UCSD-AML1 (cell line): Measurements from ENCODE around the gene HBA2.
A peak's percentile ranks its signal among the peaks of the same experiment; 100 is the strongest.
"Not testable (repeated sequence)": the region's sequence is repeated elsewhere in the genome, so short reads cannot be mapped to it uniquely, and the experiment has no call there.

Source experiments
- DNase-seq: peaks from one replicate; lab custom pipeline; 2025; ENCODE audit not compliant: unreplicated experiment; lab: John Stamatoyannopoulos, UW

Gene HBA2

DNA sequence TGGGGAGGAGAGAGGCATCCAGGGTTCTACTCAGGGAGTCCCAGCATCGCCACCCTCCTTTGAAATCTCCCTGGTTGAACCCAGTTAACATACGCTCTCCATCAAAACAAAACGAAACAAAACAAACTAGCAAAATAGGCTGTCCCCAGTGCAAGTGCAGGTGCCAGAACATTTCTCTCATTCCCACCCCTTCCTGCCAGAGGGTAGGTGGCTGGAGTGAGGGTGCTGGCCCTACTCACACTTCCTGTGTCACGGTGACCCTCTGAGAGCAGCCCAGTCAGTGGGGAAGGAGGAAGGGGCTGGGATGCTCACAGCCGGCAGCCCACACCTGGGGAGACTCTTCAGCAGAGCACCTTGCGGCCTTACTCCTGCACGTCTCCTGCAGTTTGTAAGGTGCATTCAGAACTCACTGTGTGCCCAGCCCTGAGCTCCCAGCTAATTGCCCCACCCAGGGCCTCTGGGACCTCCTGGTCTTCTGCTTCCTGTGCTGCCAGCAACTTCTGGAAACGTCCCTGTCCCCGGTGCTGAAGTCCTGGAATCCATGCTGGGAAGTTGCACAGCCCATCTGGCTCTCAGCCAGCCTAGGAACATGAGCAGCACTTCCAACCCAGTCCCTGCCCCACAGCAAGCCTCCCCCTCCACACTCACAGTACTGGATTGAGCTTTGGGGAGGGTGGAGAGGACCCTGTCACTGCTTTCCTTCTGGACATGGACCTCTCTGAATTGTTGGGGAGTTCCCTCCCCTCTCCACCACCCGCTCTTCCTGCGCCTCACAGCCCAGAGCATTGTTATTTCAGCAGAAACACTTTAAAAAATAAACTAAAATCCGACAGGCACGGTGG lies 1.5 kb downstream of the HBA2 start:
- not testable (repeated sequence) for DNase-seq

DNA sequence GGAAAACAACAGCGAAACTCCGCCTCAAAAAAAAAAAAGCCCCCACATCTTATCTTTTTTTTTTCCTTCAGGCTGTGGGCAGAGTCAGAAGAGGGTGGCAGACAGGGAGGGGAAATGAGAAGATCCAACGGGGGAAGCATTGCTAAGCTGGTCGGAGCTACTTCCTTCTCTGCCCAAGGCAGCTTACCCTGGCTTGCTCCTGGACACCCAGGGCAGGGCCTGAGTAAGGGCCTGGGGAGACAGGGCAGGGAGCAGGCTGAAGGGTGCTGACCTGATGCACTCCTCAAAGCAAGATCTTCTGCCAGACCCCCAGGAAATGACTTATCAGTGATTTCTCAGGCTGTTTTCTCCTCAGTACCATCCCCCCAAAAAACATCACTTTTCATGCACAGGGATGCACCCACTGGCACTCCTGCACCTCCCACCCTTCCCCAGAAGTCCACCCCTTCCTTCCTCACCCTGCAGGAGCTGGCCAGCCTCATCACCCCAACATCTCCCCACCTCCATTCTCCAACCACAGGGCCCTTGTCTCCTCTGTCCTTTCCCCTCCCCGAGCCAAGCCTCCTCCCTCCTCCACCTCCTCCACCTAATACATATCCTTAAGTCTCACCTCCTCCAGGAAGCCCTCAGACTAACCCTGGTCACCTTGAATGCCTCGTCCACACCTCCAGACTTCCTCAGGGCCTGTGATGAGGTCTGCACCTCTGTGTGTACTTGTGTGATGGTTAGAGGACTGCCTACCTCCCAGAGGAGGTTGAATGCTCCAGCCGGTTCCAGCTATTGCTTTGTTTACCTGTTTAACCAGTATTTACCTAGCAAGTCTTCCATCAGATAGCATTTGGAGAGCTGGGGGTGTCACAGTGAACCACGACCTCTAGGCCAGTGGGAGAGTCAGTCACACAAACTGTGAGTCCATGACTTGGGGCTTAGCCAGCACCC lies 2.6 kb downstream of the HBA2 start:
- DNase-seq, result no peak

- not testable (repeated sequence) for DNase-seq
These were observed 3.3 kb downstream of the HBA2 start for GRCh38 chr16:176006-176405.

GRCh38 chr16:176477-177382 lies 4.1 kb downstream of the HBA2 start, which contains the start of gene HBA1:
HBA1 (plus strand) TSS chr16:176680; CDS start chr16:176717, 37 bp downstream.
- not testable (repeated sequence) for DNase-seq

GRCh38 chr16:177394-177822 lies 4.7 kb downstream of the HBA2 start:
- no peak for DNase-seq

DNA sequence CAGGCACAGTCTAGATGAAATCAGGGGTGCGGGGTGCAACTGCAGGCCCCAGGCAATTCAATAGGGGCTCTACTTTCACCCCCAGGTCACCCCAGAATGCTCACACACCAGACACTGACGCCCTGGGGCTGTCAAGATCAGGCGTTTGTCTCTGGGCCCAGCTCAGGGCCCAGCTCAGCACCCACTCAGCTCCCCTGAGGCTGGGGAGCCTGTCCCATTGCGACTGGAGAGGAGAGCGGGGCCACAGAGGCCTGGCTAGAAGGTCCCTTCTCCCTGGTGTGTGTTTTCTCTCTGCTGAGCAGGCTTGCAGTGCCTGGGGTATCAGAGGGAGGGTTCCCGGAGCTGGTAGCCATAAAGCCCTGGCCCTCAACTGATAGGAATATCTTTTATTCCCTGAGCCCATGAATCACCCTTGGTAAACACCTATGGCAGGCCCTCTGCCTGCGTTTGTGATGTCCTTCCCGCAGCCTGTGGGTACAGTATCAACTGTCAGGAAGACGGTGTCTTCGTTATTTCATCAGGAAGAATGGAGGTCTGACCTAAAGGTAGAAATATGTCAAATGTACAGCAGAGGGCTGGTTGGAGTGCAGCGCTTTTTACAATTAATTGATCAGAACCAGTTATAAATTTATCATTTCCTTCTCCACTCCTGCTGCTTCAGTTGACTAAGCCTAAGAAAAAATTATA lies 5.4 kb downstream of the HBA2 start:
- DNase-seq, result no peak

GRCh38 chr16:178668-179015 lies 6.0 kb downstream of the HBA2 start:
- DNase-seq, result no peak

DNA sequence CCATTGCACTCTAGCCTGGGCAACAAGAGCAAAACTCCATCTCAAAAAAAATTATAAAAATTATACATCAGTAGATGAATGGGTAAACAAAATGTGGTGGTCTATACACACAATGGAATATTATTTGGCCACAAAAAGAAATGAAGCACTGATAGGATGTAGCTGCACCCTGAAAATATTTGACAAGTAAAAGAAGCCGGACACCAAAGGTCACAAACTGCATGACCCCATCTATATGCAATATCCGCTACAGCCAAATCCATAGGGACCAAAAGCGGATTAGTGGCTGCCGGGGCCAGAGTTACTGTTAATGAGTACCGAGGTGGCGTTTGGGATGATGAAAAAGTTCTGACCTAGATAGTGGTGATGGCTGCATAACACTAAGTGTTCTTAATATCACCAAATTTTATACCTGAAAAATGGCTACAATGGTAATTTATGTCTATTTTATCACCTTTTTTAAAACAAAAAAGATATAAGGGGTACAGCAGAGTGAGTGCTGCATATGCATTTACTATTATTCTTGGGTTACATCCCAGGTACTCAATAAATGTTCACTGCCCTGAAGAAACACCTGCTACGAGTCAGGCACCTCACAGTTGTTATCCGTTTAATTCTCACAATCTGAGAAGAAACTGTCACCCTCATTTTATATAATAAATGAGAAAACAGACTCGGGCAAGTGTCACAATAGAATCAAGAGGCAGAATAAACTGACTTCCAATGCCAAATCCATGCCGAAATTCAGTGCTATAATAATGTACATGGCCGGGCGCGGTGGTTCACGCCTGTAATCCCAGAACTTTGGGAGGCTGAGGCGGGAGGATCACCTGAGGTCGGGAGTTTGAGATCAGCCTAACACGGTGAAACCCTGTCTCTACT lies 6.8 kb downstream of the HBA2 start:
- no peak for DNase-seq

DNA sequence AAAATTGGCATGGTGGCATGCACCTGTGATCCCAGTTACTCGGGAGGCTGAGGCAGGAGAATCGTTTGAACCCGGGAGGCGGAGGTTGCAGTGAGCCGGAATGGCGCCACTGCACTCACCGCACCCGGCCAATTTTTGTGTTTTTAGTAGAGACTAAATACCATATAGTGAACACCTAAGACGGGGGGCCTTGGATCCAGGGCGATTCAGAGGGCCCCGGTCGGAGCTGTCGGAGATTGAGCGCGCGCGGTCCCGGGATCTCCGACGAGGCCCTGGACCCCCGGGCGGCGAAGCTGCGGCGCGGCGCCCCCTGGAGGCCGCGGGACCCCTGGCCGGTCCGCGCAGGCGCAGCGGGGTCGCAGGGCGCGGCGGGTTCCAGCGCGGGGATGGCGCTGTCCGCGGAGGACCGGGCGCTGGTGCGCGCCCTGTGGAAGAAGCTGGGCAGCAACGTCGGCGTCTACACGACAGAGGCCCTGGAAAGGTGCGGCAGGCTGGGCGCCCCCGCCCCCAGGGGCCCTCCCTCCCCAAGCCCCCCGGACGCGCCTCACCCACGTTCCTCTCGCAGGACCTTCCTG lies 7.5 kb downstream of the HBA2 start, which contains the start of gene HBQ1:
Gene HBQ1 (plus strand): TSS at position 359 of the 575 bp plus-strand sequence. CDS start 28 bp downstream, at position 387.
- peak; percentile 74 for DNase-seq

DNA sequence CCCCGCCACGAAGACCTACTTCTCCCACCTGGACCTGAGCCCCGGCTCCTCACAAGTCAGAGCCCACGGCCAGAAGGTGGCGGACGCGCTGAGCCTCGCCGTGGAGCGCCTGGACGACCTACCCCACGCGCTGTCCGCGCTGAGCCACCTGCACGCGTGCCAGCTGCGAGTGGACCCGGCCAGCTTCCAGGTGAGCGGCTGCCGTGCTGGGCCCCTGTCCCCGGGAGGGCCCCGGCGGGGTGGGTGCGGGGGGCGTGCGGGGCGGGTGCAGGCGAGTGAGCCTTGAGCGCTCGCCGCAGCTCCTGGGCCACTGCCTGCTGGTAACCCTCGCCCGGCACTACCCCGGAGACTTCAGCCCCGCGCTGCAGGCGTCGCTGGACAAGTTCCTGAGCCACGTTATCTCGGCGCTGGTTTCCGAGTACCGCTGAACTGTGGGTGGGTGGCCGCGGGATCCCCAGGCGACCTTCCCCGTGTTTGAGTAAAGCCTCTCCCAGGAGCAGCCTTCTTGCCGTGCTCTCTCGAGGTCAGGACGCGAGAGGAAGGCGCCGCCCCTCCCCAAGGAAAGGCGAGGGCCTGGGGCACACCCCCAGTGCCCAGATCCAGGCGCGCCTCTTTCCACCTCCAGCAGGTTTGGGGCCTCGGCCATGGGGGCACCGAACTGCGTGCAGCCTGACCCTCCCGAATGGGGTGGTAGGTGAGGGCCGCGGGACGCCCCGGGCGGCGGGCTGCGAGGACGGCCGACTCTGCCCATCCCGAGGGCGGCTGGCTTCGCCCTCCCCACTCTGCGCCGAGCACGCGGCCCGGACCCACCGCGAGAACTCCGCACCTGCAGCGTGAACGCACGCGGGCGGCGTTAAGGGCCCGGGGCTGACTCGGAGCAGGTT lies 8.2 kb downstream of the HBA2 start:
- DNase-seq, result peak; percentile 85

- no peak for DNase-seq
These were observed 8.9 kb downstream of the HBA2 start for GRCh38 chr16:181565-182021.

- no peak for DNase-seq
These were observed 10.3 kb downstream of the HBA2 start for GRCh38 chr16:183005-183404.

GRCh38 chr16:185213-185612 lies 12.5 kb downstream of the HBA2 start:
- DNase-seq, result no peak

DNA sequence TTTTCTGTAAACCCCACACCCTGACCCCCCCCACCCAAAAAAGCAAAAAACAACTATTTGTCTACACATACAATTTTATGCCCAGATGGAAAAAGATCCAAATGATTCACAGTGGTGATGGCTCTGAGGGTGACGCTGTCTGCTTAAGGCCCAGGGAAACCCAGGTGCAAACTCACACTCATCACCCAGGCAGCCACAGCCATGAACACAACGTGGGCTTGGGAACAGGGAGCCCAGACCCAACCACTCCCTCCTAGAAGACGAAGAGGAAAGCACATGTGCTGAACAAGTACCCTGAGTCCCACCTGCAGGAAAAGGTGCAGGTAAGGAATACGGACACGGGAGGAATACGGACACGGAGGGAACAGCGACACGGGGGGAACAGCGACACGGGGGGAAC lies 13.0 kb downstream of the HBA2 start:
- no peak for DNase-seq

DNA sequence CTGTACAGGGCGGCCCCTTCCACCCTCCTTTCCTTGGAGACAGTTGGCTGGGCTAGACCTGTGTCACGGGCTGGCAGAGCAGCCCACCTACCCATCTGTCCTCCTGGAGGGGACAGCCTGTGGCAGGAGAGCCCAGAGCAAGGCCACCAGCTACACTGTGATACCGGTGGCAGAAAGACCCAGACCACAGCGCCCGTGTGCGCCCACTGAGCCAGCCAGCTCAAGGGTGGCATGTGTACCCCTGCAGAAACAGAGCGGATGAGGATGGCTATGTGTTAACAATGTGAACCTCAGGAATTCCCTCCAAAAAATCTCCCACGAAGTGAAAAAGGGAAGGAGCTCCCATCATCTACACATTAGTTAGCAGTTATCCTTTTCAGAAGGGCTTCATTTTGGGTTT lies 14.7 kb downstream of the HBA2 start:
- DNase-seq, result no peak

DNA sequence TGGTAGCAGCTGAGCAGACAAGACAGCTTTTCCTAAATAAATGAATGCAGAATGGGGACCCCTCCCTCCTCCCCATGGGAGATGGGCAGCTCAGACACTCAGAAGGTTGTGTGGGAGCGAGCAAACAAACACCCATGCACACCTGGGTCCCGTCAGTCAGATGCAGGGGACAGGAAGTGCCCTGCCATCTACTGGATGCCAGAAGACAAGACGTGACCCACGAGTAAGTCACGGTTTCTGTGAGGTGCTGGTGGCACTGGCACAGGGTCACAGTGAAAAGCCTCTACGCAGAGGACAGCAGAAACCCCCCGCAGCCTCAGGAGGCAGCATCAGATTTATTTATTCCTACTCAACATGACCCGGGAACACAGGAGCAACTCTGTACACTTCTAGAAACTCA lies 16.0 kb downstream of the HBA2 start:
- no peak for DNase-seq

- DNase-seq, result no peak
These were observed 17.0 kb downstream of the HBA2 start for GRCh38 chr16:189604-190186.
